NCI-H510A (cell line): Measurements from ENCODE around the gene SMARCAL1.
"Not testable (repeated sequence)": the region's sequence is repeated elsewhere in the genome, so short reads cannot be mapped to it uniquely, and the experiment has no call there.

Experiments used
- DNase-seq: peaks from one replicate; lab custom pipeline; 2025; lab: John Stamatoyannopoulos, UW

The SMARCAL1 gene

DNA sequence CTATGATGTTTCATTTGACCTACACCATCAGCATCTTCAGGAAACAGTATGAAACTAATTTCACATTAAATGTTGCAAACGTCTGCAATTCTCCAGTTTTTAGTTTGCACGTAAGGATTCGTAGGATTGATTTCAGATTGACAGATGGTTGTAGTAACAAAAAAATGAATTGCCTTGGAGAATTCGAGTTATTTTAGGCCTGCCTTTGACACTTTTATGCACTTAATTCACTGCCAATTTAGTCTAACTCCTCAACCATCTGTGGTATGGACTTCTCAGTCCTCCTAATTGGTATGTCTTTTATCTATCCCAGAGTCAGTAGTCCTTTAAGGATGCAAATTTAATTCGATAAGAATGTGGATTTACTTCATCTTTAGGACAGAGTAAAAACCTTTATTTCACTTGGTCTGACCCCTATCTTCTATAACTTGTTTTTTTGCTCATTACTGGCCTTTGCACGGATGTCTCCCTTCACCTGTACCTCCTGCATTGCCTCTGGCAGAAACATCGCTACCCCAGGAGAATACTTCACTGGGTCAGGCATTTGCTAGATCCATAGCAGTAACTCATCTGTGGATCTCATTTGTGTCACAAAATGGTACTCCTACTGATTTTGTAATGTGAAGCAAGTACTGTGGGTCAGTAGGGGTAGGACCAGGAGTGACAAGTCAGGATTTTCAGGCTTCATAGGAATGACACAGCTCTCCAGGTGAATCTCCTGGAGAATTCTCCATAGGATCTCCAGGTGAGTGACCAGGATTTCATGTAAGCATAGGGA is 90.3 kb downstream of the SMARCAL1 start:
- no peak for DNase-seq

DNA sequence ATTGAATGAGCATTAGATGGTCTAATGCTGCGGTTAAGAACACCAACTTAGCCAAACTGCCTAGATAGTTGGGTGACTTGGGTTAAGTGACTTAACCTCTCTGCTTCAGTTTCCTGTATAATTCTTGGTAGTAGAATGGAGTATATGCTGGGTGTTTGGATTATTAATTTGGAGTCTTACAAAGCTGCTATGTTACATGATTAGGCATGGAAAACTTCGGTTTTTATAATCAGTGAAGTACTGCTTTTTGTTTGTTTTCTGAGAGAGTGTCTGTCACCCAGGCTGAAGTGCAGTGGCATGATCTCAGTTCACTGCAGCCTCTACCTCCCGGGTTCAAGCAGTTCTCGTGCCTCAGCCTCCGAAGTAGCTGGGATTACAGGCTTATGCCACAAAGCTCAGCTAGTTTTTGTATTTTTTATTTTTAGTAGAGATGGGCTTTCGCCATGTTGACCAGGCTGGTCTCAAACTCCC is 90.9 kb downstream of the SMARCAL1 start:
- no peak for DNase-seq

DNA sequence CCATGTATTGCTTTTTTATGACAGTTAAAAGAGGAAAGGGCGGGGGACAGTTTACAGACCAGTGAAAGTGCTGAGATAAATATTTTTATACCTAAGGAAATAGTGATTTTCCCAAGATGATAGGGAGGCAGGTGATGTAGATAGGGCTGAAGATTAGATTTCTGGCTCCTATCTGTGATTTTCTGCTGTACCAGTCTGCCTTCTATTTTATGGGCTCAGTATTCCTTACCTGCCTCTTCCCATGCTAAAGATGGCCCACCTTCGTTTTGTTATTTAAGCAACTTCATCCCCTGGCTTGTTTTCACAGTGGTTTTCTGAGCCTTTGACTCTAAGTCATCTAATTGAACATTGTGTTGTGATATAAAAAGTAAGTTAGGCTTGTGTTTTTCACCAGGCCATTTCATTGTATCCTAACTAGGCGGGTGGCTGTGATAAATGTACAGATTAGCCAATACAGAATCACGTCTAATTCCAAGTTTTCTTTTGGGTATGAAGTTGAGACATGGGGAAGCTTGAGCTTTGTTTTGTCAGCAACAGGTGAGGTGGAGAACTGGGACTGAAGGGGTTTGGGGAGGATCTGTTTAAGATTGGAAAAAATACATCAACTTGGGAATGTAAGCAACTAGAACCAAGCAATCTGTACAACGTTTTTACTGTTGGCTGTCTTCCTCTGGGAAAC is 91.6 kb downstream of the SMARCAL1 start:
- no peak for DNase-seq

DNA sequence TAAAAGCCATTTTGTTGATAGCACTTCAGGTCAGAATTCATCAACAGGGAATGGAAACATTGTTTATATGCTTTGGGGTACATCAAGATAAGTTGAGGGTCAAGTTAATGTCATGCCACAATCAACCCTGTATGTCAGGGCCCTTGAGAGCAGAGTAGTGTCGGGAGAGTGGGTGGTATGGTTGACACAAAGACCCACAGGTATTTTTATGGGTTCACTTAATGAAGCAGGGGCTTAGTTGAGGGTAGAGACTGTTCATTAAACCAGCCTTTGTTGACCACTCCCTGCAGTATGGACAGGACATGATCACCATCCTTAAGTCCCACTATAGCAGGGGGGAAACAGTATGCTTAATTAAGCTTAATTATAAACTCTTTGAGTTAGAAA is 92.1 kb downstream of the SMARCAL1 start:
- DNase-seq = no peak

DNA sequence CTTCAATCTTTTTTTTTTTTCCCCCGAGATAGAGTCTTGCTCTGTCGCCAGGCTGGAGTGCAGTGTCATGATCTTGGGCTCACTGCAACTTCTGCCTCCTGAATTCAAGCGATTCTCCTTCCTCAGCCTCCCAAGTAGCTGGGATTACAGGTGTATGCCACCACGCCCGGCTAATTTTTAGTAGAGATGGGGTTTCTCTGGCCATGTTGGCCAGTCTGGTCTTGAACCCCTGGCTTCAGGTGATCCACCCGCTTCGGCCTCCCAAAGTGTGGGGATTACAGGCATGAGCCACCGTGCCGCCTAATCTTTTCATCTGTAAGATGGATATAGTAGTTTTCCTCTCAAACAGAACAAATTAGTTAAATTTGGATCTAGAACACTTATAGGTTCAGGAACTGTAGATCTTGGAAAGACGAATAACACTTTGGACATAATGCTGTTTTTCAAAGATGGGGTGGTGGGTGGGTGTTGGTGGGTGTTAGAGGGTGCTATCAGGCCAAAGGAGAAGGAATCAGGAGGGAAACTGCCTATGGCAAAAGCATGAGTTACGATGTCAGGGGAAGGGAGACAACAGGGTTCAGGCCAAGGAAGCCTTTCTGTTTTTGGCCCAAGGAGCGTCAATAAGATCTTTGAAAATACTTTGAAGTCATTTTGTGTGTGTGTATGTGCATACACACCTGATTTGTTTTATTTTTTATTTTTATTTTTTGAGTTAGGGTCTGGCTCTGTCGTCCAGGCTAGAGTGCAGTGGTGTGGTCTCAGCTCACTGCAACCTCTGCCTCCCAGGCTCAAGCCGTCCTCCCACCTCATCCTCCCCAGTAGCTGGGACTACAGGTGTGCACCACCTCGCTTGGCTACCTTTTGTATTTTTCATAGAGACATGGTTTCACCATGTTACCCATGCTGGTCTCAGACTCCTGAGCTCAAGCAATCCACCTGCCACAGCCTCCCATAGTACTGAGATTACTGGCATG is 93.1 kb downstream of the SMARCAL1 start:
- DNase-seq = no peak

DNA sequence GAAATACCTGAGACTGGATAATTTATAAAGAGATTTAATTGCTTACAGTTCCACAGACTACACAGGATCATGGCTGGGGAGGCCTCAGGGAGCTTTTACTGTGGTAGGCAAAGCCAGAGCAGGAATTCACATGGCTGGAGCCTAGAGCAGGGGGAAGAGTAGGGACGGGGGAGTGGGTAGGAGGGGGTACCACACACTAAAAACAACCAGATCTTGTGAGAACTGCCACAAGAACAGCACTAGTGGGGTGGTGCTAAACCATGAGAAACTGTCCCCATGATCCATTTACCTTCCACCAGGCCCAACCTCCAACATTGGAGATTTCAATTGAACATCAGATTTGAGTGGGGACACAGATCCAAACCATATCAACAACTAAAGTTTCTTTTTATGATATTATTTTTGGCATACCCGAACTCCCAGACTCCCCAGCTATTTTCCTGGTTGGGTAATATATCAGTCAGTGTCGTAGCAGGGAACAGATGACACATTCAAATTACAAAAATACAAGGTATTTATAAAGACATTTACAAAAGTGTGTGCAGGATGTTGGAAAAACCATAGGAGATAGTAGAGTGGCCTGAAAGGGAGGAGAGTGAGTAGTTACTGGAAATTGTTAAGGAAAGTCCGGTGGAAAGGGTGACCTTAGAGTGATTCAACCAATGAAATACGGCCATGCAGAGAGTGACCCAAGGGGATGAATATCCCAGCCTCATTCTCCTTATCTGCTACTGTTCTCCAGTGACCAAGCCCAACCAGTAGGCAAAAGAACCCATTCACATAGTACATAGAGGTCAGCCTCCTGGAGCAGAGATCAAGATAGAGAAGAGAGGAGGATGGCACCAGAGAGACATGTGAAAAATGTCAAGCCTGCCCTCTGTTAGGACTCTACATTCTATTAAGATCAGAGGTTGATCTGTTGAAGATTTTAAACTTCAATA is 95.2 kb downstream of the SMARCAL1 start:
- DNase-seq = no peak

DNA sequence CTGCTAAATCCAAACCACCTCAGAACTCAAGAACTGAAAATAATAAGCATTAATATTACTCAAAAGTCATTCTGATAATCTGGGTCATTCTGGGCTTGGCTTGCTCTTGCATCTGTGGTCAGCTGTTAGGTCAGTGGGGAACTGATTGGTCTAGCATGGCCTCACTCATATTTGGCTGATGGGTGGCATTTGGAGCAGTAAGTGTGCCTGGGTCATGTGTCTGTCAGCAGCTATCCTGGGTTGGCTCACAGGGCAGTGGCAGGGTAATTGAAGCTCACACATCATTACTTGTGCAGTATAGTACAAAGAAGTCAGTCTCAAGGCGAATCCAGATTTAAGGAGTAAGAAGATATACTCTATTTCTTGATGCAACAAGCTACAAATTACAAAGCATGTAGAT is 95.9 kb downstream of the SMARCAL1 start:
- DNase-seq = no peak

DNA sequence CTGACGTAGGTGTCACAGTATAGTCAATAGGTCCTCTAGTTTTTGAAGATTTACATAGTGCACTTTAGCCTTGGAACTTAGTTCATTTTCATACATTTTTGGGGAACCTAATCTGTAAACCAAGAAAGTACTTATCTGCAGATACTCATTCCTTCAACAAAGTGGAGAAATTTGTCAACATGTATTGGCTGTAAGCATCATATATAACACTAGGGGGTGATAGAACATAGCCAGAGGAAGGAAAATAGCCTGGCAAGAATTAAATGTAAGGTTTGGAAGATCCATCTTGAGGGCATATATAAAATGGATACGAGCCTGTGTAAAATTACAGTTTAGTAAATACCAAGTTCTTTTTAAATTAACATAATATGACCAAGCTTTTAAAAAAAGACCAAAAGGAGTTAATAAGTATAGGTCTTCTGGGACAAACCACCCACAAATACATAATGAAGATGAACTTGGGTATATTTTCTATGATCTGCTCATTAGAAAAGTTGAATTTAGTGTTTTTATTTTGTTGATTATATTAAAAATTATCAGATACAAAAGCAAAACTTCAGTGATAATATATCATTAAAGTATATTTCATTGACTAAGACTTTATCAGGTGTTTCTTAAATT is 104.6 kb downstream of the SMARCAL1 start:
- DNase-seq = peak; percentile 11

DNA sequence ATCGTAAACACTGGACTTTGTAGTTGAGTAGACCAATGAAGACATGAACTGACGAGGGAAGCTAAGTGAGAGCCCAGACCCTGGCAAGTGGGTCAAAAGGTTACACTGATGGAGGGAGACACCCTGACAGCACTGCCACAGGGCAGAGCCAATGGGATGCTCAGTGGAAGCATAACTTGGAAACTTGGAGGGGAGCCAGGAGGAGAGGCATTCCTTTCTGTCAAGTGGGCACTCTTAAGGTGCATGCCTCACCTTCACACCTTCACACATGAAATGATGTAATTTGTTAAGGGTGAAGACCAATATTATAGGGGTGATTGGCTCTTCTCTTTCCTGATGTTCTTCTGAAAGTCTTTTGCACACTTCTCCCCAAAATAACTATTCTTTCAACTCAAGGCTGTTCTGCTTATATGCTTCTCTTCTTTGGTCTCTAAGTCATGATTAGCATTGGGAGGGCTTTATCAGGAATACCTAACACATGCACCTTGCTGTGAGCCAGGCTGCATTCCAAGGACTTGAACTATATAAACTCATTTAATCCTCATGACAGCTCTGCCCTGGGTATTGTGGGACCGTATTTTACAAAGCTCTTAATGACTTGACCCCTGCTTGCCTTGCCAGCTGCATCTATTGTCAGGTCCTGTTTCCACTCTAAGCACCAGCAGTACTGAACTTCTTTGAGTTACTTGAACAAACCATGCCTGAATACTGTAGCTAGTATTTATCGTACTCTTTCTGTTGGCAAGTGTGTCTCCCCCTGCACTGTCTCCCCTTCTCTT is 105.4 kb downstream of the SMARCAL1 start:
- DNase-seq = no peak

DNA sequence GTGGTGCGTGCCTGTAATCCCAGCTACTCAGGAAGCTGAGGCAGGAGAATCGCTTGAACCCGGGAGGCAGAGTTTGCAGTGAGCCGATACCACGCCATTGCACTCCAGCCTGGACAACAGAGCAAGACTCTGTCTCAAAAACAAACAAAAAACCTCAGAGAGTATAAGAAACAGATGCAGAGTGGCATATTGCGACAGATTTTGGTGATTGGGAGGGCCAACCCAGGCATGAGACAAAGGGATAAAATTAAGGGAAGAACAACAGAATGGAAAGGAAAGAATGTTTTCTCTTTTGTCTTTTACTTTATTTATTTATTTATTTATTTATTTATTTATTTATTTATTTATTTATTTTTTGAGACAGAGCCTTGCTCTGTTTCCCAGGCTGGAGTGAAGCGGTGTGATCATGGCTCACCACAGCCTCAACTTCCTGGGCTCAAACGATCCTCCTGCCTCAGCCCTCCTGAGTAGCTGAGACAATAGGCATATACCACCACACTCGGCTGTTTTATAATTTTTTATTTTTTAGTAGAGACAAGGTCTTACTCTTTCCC is 106.4 kb downstream of the SMARCAL1 start:
- not testable (repeated sequence) for DNase-seq

DNA sequence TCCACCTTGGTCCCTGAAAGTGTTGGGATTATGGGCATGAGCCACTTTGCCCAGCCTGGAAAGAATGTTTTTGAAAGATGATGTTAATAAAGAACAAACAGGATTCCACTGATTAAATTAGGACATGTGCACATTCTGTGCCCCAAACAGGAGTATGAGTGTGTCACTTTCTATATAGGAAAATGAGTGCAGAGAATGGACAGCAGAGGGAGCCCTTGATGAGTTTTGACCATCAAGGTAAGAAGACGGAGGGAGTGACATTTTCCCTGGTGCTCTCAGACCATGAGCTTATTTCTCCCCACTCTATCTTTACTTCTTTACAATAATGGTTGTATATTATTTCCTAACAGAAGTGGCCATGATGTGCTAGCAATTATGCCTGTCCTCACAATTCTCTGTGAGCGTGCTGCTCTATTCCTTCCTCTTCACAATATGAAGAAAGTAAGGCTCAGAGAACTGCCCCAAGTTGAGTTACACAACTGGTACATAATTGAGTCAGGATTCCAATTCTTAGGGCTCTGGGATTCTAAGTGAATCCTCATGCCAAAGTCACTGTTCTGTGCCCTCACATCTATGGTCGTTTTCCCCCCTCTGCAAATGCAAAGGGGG is 107.0 kb downstream of the SMARCAL1 start:
- DNase-seq = peak; percentile 46

DNA sequence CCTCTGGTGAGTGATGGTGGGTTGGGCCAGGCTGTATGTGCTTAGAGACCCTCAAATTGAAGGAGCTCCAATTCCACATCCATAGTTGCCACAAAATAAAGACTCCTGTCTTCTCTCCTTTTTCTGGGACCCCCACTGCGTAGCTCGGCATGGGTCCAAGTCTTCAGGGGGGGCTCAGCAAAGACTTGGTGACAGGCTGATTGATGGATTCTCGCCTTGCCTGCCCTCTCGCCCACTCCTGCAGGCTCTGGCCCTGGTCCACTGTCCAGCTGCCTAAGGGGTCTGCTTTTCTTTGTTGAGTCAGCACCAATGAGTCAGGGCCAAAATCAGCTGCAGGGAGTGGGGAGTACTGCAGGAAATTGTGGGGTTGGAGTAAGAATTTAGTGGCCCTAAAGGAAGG is 107.8 kb downstream of the SMARCAL1 start:
- no peak for DNase-seq

DNA sequence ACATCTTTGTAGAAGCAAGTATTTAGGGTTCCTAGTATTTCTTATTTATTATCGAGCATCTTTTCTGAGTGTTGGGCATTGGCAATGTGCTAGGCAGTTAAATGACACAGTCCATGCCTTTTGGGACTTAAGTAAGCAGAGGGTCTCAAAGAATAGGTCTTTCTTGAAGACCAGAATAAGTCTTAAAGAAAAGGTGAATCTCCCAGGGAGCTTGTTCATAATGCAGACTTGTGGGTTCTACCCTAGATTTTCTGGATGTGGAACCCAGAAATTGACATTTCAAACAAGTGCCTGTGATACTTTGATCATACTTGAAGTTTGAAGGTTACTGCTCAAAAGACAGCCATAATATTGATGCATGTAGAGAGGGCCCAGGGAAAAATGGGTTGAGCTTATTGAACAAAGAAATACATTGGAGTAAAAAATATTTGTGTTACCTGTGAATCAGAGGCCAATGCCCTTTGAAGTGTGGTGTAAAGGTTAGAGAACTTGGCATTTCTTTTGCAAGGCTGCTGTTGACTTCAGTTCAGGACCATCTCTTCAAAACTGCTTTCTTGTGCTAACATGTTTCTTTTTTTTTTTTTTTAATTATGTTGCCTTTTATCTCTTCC is 110.7 kb downstream of the SMARCAL1 start:
- DNase-seq = no peak

DNA sequence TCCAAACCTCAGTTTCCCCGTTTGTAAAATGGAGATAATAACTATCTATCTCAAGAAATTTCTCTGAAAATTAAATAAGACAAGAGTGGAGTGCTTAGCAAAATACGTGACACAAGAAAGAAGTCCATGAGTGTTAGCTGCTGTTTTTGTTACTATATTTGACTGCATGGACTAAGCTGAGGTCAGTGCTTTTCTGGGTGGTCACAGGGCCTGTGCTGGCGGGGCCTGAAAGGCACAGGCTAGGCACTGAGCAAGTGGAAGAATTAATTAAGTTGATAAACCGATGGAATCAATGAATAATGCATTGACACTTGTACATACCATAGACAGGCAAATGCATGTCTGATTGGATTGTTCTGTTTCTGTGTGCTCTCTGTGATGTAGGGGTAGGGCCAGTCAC is 113.7 kb downstream of the SMARCAL1 start:
- no peak for DNase-seq

DNA sequence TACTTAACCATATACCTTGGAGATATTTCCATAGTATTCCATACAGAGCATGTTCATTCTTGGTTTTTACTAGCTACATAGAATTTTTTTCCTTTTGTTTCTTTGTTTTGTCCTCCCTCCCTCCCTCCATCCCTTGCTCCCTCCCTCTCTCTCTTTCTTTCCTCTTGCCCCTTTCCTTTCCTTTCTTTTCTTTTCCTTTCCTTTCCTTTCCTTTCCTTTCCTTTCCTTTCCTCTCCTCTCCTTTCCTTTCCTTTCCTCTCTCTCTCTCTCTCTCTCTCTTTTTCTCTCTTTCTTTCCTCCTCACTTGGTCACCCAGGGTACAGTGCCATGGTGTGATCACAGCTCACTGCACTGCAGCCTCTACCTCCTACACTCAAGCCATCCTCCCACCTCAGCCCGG is 114.7 kb downstream of the SMARCAL1 start:
- DNase-seq = no peak

DNA sequence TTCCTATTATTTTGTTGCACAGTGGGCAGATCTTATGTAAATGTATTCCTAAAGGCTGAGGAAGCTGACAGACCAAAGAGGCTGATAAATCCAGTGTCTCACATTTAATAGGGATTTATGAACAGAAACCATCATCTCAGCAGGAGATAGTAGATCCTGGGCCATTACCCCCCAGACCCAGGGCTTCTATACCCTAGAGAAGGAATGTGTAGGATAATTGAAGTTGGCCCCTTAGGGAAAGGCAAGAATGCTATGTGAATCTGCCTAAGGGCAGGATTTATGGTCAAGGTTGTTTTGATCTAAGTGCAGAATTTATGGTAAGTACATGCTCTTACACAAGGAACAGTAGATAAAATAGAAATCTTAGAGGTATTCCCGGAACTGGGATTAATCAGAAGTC is 115.3 kb downstream of the SMARCAL1 start:
- no peak for DNase-seq

DNA sequence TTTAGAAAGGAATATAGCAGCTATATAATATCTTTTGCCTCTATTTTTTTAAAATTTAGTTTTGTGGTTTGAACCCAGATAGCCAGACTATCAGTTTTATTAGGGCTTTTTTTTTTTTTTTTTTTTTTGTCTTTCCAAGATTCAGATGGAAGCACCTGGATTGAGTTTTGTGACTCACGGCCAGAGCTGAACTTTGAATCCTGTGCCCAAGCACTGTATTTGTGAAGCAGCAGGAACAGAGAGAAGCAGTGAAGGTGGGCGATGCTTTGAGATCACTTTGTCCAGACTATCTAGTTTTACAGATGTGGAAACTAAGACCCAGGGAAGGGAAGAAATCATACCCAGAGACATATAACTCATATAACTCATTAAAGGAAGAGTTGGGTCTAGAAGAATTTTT is 120.3 kb downstream of the SMARCAL1 start:
- no peak for DNase-seq
